H9 (cell line): ENCODE data around the gene EEF1A2. TPM values are rescaled to one million over a fixed set of nuclear protein-coding genes. Genes with fewer than 3 reads are reported as not detected.

Experiments
- DNase-seq: peaks from one replicate; pipeline ENCODE4 v3.0.0-alpha.2; 2017
- H2AFZ ChIP-seq: one replicate; pipeline ENCODE4 v1.6.1; 2013; ENCODE audit warnings: mild to moderate bottlenecking, low read length, control low read depth, moderate library complexity
- H2AK5ac ChIP-seq: 2 replicates; pipeline ENCODE4 v1.6.1; 2013; ENCODE audit warnings: low read length, control low read depth, mixed read lengths; ENCODE audit not compliant: insufficient read length
- H2BK120ac ChIP-seq: one replicate; pipeline ENCODE4 v1.6.1; 2013; ENCODE audit warnings: low read depth, mild to moderate bottlenecking, low read length, control low read depth, inconsistent platforms; ENCODE audit not compliant: poor library complexity, severe bottlenecking
- H2BK12ac ChIP-seq: 2 replicates; pipeline ENCODE4 v1.6.1; 2013; ENCODE audit warnings: low read length, control low read depth, mixed read lengths, low read depth; ENCODE audit not compliant: insufficient read length
- H2BK15ac ChIP-seq: 2 replicates; pipeline ENCODE4 v1.6.1; 2013; ENCODE audit warnings: low read depth, low read length, control low read depth
- H2BK20ac ChIP-seq: one replicate; pipeline ENCODE4 v1.6.1; 2013; ENCODE audit warnings: low read depth, mild to moderate bottlenecking, low read length, control low read depth, inconsistent platforms; ENCODE audit not compliant: poor library complexity, severe bottlenecking
- H2BK5ac ChIP-seq: 2 replicates; pipeline ENCODE4 v1.6.1; 2013; ENCODE audit warnings: low read length, control low read depth, mixed read lengths; ENCODE audit not compliant: insufficient read length
- H3K14ac ChIP-seq: 2 replicates; pipeline ENCODE4 v1.6.1; 2013; ENCODE audit warnings: low read length, control low read depth; ENCODE audit not compliant: insufficient read depth
- H3K18ac ChIP-seq: 2 replicates; pipeline ENCODE4 v1.6.1; 2013; ENCODE audit warnings: low read depth, mild to moderate bottlenecking, mixed read lengths, low read length, control low read depth; ENCODE audit not compliant: insufficient read length
- H3K23ac ChIP-seq: 2 replicates; pipeline ENCODE4 v1.6.1; 2013; ENCODE audit warnings: low read length, control low read depth, mixed read lengths, low read depth; ENCODE audit not compliant: insufficient read length
- H3K23me2 ChIP-seq: 2 replicates; pipeline ENCODE4 v1.6.1; 2013; ENCODE audit warnings: low read depth, mild to moderate bottlenecking, mixed read lengths, low read length, control low read depth; ENCODE audit not compliant: insufficient read length, poor library complexity, severe bottlenecking
- H3K27ac ChIP-seq: 2 replicates; pipeline ENCODE4 v1.5.1; 2013; ENCODE audit warnings: low read length, control low read depth, mixed read lengths, low read depth; ENCODE audit not compliant: insufficient read length
- H3K27me3 ChIP-seq: 2 replicates; pipeline ENCODE4 v1.6.1; 2013; ENCODE audit warnings: low read length, control low read depth, inconsistent platforms; ENCODE audit not compliant: insufficient read depth
- H3K4ac ChIP-seq: 2 replicates; pipeline ENCODE4 v1.6.1; 2013; ENCODE audit warnings: low read depth, mild to moderate bottlenecking, control low read depth, inconsistent platforms, low read length, moderate library complexity
- H3K4me1 ChIP-seq: 2 replicates; pipeline ENCODE4 v1.6.1; 2013; ENCODE audit warnings: low read length, control low read depth, inconsistent platforms; ENCODE audit not compliant: insufficient read depth
- H3K4me2 ChIP-seq: 2 replicates; pipeline ENCODE4 v1.6.1; 2013; ENCODE audit warnings: low read length, control low read depth, mixed read lengths; ENCODE audit not compliant: insufficient read length, insufficient read depth
- H3K56ac ChIP-seq: 2 replicates; pipeline ENCODE4 v1.6.1; 2013; ENCODE audit warnings: low read depth, mild to moderate bottlenecking, mixed read lengths, low read length, control low read depth; ENCODE audit not compliant: insufficient read length
- H3K79me1 ChIP-seq: 2 replicates; pipeline ENCODE4 v1.6.1; 2013; ENCODE audit warnings: low read depth, mild to moderate bottlenecking, moderate library complexity, low read length, control low read depth, inconsistent platforms; ENCODE audit not compliant: insufficient read depth, poor library complexity, severe bottlenecking
- H3K79me2 ChIP-seq: 2 replicates; pipeline ENCODE4 v1.6.1; 2013; ENCODE audit warnings: low read length, control low read depth, inconsistent platforms; ENCODE audit not compliant: insufficient read depth
- H3K9ac ChIP-seq: 2 replicates; pipeline ENCODE4 v1.6.1; 2013; ENCODE audit warnings: low read length, control low read depth, mixed read lengths; ENCODE audit not compliant: insufficient read length; ENCODE audit errors: extremely low read depth
- H3K9me3 ChIP-seq: one replicate; pipeline ENCODE4 v1.6.1; 2013; ENCODE audit warnings: low read depth, low read length, inconsistent platforms; ENCODE audit not compliant: control insufficient read depth
- H3T11ph ChIP-seq: one replicate; pipeline ENCODE4 v1.6.1; 2013; ENCODE audit warnings: mild to moderate bottlenecking, low read length, control low read depth, inconsistent platforms
- H4K20me1 ChIP-seq: one replicate; pipeline ENCODE4 v1.6.1; 2013; ENCODE audit not compliant: control insufficient read depth, insufficient read length, insufficient read depth
- H4K5ac ChIP-seq: 2 replicates; pipeline ENCODE4 v1.6.1; 2013; ENCODE audit warnings: low read depth, mild to moderate bottlenecking, mixed read lengths, low read length, control low read depth; ENCODE audit not compliant: insufficient read length
- H4K8ac ChIP-seq: replicated peaks from 2 replicates; pipeline ENCODE4 v1.6.1; 2013; ENCODE audit warnings: low read length, control low read depth, mixed read lengths, low read depth; ENCODE audit not compliant: insufficient read length
- H4K91ac ChIP-seq: 2 replicates; pipeline ENCODE4 v1.6.1; 2013; ENCODE audit warnings: low read depth, mild to moderate bottlenecking, moderate library complexity, mixed read lengths, low read length, control low read depth; ENCODE audit not compliant: insufficient read length
- H3K27ac Mint-ChIP-seq, 3 experiments: 2 replicates in 2 of 3; 3 replicates in 1 of 3; pipeline ENCODE4 v1.8.0; 2020 to 2021; ENCODE audit warnings: mixed read lengths in 3 of 3, mild to moderate bottlenecking in 1 of 3, moderate library complexity in 1 of 3
- H3K27me3 Mint-ChIP-seq: 2 replicates; pipeline ENCODE4 v1.8.0; 2021; ENCODE audit warnings: low read depth, mild to moderate bottlenecking, moderate library complexity, mixed read lengths
- H3K36me3 Mint-ChIP-seq, 3 experiments: 2 replicates in 2 of 3; 3 replicates in 1 of 3; pipeline ENCODE4 v1.8.0; 2020 to 2021; ENCODE audit warnings: low read depth in 3 of 3, mixed read lengths in 3 of 3; ENCODE audit not compliant: insufficient read depth in 1 of 3
- H3K4me1 Mint-ChIP-seq, 2 experiments: 2 replicates each; pipeline ENCODE4 v1.8.0; 2020; ENCODE audit warnings: mixed read lengths in 2 of 2
- H3K4me3 Mint-ChIP-seq, 2 experiments: 2 replicates in 1 of 2; 3 replicates in 1 of 2; pipeline ENCODE4 v1.8.0; 2020 to 2021; ENCODE audit warnings: mild to moderate bottlenecking in 2 of 2, mixed read lengths in 2 of 2, moderate library complexity in 1 of 2
- H3K9me3 Mint-ChIP-seq, 2 experiments: 2 replicates in 1 of 2; 3 replicates in 1 of 2; pipeline ENCODE4 v1.8.0; 2020; ENCODE audit warnings: mild to moderate bottlenecking in 2 of 2, mixed read lengths in 2 of 2, moderate library complexity in 1 of 2
- CTCF ChIP-seq: fragments of 200-600 bp; sonication (generic); conservative IDR thresholded peaks from 3 replicates; pipeline ENCODE4 v1.8.0; 2021; ENCODE audit warnings: antibody characterized with exemption, mild to moderate bottlenecking
- WGBS: extraction: QIAGEN DNeasy Blood & Tissue Kit; methylation state at CpG from one replicate; pipeline ENCODE4 v1.1.7; 2013; ENCODE audit warnings: missing lambda C conversion rate, low lambda C conversion rate, mixed read lengths; ENCODE audit not compliant: insufficient read length; ENCODE audit errors: extremely low coverage; 5-methylcytosine and 5-hydroxymethylcytosine counted together
- total RNA-seq: library from RNA; stranded (reverse); gene quantifications from 2 replicates; pipeline ENCODE4 v1.2.1, GENCODE V29; 2021

EEF1A2 gene
- total RNA-seq, 1 experiment from 2014 or later = 27.4 TPM

GRCh38 chr20:63440366-63440955, 58.4 kb downstream of the EEF1A2 start:
- Histone ChIP-seq H2BK20ac (no peak overlapping the region), H2BK120ac (no peak overlapping the region), H2AFZ (no peak overlapping the region), H3K56ac (no peak overlapping the region), H4K91ac (no peak overlapping the region), H3K79me2 (no peaks in the 10 kb centered on the region; the same call in 1 of the 2 replicates), H2BK15ac (no peak overlapping the region), H3T11ph (no peak overlapping the region), H3K9me3 (no peaks in the 10 kb centered on the region), H3K18ac (no peak overlapping the region), H4K20me1 (no peaks in the 10 kb centered on the region), H3K79me1 (no peaks in the 10 kb centered on the region), H3K9ac (no peak overlapping the region), H2BK5ac (no peak overlapping the region), H2BK12ac (no peak overlapping the region), H3K23ac (no peak overlapping the region), H3K27ac (no peak overlapping the region), H4K8ac (no peak overlapping the region), H2AK5ac (no peak overlapping the region), H3K4ac (no peak overlapping the region), H3K4me1 (no peaks in the 10 kb centered on the region), H4K5ac (no peak overlapping the region), H3K4me2 (no peak overlapping the region), H3K23me2 (no peaks in the 10 kb centered on the region), H3K27me3 (no peaks in the 10 kb centered on the region), H3K14ac (no peak overlapping the region)
- no CpG with 5 or more reads among the region's 26 CpGs for WGBS
- Mint-ChIP-seq H3K36me3 (peaks cover 12 to 28% (median 15%) of the 10 kb centered on the region in 3 experiments), H3K4me1 (peaks cover under 1 to 13% of the 10 kb centered on the region in 2 experiments; a peak in 2 of 4 replicates), H3K4me3 (no peak overlapping the region), H3K27me3 (no peaks in the 10 kb centered on the region), H3K27ac (peak overlapping the region in 1 of 3 experiments; percentile 35; a peak in 1 of 7 replicates), H3K9me3 (peaks cover 9 to 11% of the 10 kb centered on the region in 2 experiments; a peak in 3 of 5 replicates)
- TF ChIP-seq CTCF = no peak
- no peak for DNase-seq
